ENCODE measurements around the gene LYPD5. TPM values are rescaled to one million over a fixed set of nuclear protein-coding genes. Genes with fewer than 3 reads are reported as not detected.

The LYPD5 gene
- total and polyA plus RNA-seq, 2 donors from 2014 or later = 1.8 to 4.2 TPM

GRCh38 chr19:43768273-43769050 lies 33.8 kb downstream of the LYPD5 start:
- peak in 1 of 5 donors; percentile 31 for DNase-seq
- intact Hi-C loops (cut with DNase I) = no loop called here
- Histone ChIP-seq H3K9me3 (ENCODE audit: control insufficient read depth in 2 of 3, insufficient read depth in 1 of 3, low read length in 3 of 3) (no peaks in the 10 kb centered on the region), H3K9ac (ENCODE audit: low read length in 3 of 3) (no peak overlapping the region), H3K4me3 (ENCODE audit: low read length in 3 of 3) (no peak overlapping the region), H3K27ac (ENCODE audit: low read depth in 2 of 2, low read length in 2 of 2) (no peak overlapping the region), H3K27me3 (ENCODE audit: control insufficient read depth, insufficient read depth, low read length) (no peaks in the 10 kb centered on the region), H3K36me3 (ENCODE audit: control insufficient read depth in 2 of 3, insufficient read depth in 3 of 3, low read length in 3 of 3) (no peaks in the 10 kb centered on the region), H3K4me1 (ENCODE audit: control insufficient read depth in 2 of 3, insufficient read depth in 2 of 3, low read depth in 1 of 3, low read length in 3 of 3) (no peaks in the 10 kb centered on the region)
- TF ChIP-seq CTCF (IDR thresholded peaks at IDR 0.05; ENCODE audit: borderline replicate concordance, extremely low read depth, insufficient read depth) = no peak
- FAIRE-seq = no peak

GRCh38 chr19:43767818-43768217 lies 34.4 kb downstream of the LYPD5 start:
- DNase-seq (no peak), FAIRE-seq (no peak)
- intact Hi-C loops (cut with DNase I) = no loop called here
- no peak for TF ChIP-seq CTCF (IDR thresholded peaks at IDR 0.05; ENCODE audit: borderline replicate concordance, extremely low read depth, insufficient read depth)
- H3K36me3 ChIP-seq (ENCODE audit: control insufficient read depth in 2 of 3, insufficient read depth in 3 of 3, low read length in 3 of 3) = no peaks in the 10 kb centered on the region
- no peak overlapping the region for H3K9ac ChIP-seq (ENCODE audit: low read length in 3 of 3)
- no peaks in the 10 kb centered on the region for H3K9me3 ChIP-seq (ENCODE audit: control insufficient read depth in 2 of 3, insufficient read depth in 1 of 3, low read length in 3 of 3)
- H3K27me3 ChIP-seq (ENCODE audit: control insufficient read depth, insufficient read depth, low read length) = no peaks in the 10 kb centered on the region
- H3K4me3 ChIP-seq (ENCODE audit: low read length in 3 of 3) = no peak overlapping the region
- H3K27ac ChIP-seq (ENCODE audit: low read depth in 2 of 2, low read length in 2 of 2) = no peak overlapping the region
- no peaks in the 10 kb centered on the region for H3K4me1 ChIP-seq (ENCODE audit: control insufficient read depth in 2 of 3, insufficient read depth in 2 of 3, low read depth in 1 of 3, low read length in 3 of 3)

GRCh38 chr19:43767316-43767715 lies 34.9 kb downstream of the LYPD5 start:
- no peak for TF ChIP-seq CTCF (IDR thresholded peaks at IDR 0.05; ENCODE audit: borderline replicate concordance, extremely low read depth, insufficient read depth)
- Histone ChIP-seq H3K36me3 (ENCODE audit: control insufficient read depth in 2 of 3, insufficient read depth in 3 of 3, low read length in 3 of 3) (no peaks in the 10 kb centered on the region), H3K27ac (ENCODE audit: low read depth in 2 of 2, low read length in 2 of 2) (no peak overlapping the region), H3K9ac (ENCODE audit: low read length in 3 of 3) (no peak overlapping the region), H3K27me3 (ENCODE audit: control insufficient read depth, insufficient read depth, low read length) (no peaks in the 10 kb centered on the region), H3K9me3 (ENCODE audit: control insufficient read depth in 2 of 3, insufficient read depth in 1 of 3, low read length in 3 of 3) (no peaks in the 10 kb centered on the region), H3K4me1 (ENCODE audit: control insufficient read depth in 2 of 3, insufficient read depth in 2 of 3, low read depth in 1 of 3, low read length in 3 of 3) (no peaks in the 10 kb centered on the region), H3K4me3 (ENCODE audit: low read length in 3 of 3) (no peak overlapping the region)
- DNase-seq = no peak
- no peak for FAIRE-seq
- intact Hi-C loops (cut with DNase I) = no loop called here

GRCh38 chr19:43766755-43767043 lies 35.5 kb downstream of the LYPD5 start:
- Histone ChIP-seq H3K27ac (ENCODE audit: low read depth in 2 of 2, low read length in 2 of 2) (no peak overlapping the region), H3K4me3 (ENCODE audit: low read length in 3 of 3) (no peak overlapping the region), H3K27me3 (ENCODE audit: control insufficient read depth, insufficient read depth, low read length) (no peaks in the 10 kb centered on the region), H3K9me3 (ENCODE audit: control insufficient read depth in 2 of 3, insufficient read depth in 1 of 3, low read length in 3 of 3) (no peaks in the 10 kb centered on the region), H3K4me1 (ENCODE audit: control insufficient read depth in 2 of 3, insufficient read depth in 2 of 3, low read depth in 1 of 3, low read length in 3 of 3) (no peaks in the 10 kb centered on the region), H3K9ac (ENCODE audit: low read length in 3 of 3) (no peak overlapping the region), H3K36me3 (ENCODE audit: control insufficient read depth in 2 of 3, insufficient read depth in 3 of 3, low read length in 3 of 3) (no peaks in the 10 kb centered on the region)
- no peak for FAIRE-seq
- intact Hi-C loops (cut with DNase I) = no loop called here
- no peak for TF ChIP-seq CTCF (IDR thresholded peaks at IDR 0.05; ENCODE audit: borderline replicate concordance, extremely low read depth, insufficient read depth)
- no peak for DNase-seq

Data from kidney (tissue), 14 donors.